Skeletal muscle satellite cell (primary cell): Measurements from ENCODE around the gene SCN7A.

Experiments
- H3K27me3 ChIP-seq: 2 replicates; pipeline ENCODE4 v1.7.0; 2013; ENCODE audit warnings: low read length; ENCODE audit not compliant: control insufficient read depth, insufficient read depth
- H3K36me3 ChIP-seq: 2 replicates; pipeline ENCODE4 v1.7.0; 2013; ENCODE audit warnings: mild to moderate bottlenecking, control low read depth, low read length; ENCODE audit not compliant: insufficient read depth
- H3K4me1 ChIP-seq: 2 replicates; pipeline ENCODE4 v1.7.0; 2013; ENCODE audit warnings: low read length; ENCODE audit not compliant: control insufficient read depth, insufficient read depth
- H3K4me2 ChIP-seq: 2 replicates; pipeline ENCODE4 v1.7.0; 2013; ENCODE audit warnings: mild to moderate bottlenecking, low read length
- H3K4me3 ChIP-seq: 2 replicates; pipeline ENCODE4 v1.7.0; 2013; ENCODE audit warnings: low read length
- H3K9ac ChIP-seq: 2 replicates; pipeline ENCODE4 v1.7.0; 2013; ENCODE audit warnings: mild to moderate bottlenecking, low read depth, low read length, moderate library complexity
- H3K9me3 ChIP-seq: replicated peaks from 2 replicates; pipeline ENCODE4 v1.7.0; 2013; ENCODE audit warnings: mild to moderate bottlenecking, control low read depth, low read length

SCN7A gene

GRCh38 chr2:166449439-166449838 is 44.6 kb downstream of the SCN7A start:
- Histone ChIP-seq H3K36me3 (no peaks in the 10 kb centered on the region), H3K4me2 (no peak overlapping the region), H3K4me3 (no peak overlapping the region), H3K27me3 (no peaks in the 10 kb centered on the region), H3K9ac (no peak overlapping the region), H3K9me3 (no peaks in the 10 kb centered on the region), H3K4me1 (peaks cover 6% of the 10 kb centered on the region)

- H3K4me2 ChIP-seq: no peak overlapping the region
- H3K4me3 ChIP-seq: no peak overlapping the region
- no peak overlapping the region for H3K9ac ChIP-seq
- H3K4me1 ChIP-seq: peaks cover 6% of the 10 kb centered on the region
- H3K9me3 ChIP-seq: no peaks in the 10 kb centered on the region
- H3K27me3 ChIP-seq: no peaks in the 10 kb centered on the region
- no peaks in the 10 kb centered on the region for H3K36me3 ChIP-seq
Measured at GRCh38 chr2:166448106-166448505, 45.9 kb downstream of the SCN7A start.

GRCh38 chr2:166444306-166444705 is 49.7 kb downstream of the SCN7A start:
- H3K36me3 ChIP-seq: no peaks in the 10 kb centered on the region
- H3K9ac ChIP-seq: no peak overlapping the region
- H3K4me1 ChIP-seq: no peaks in the 10 kb centered on the region
- H3K4me2 ChIP-seq: no peak overlapping the region
- no peaks in the 10 kb centered on the region for H3K9me3 ChIP-seq
- H3K4me3 ChIP-seq: no peak overlapping the region
- no peaks in the 10 kb centered on the region for H3K27me3 ChIP-seq

- Histone ChIP-seq H3K9me3 (no peaks in the 10 kb centered on the region), H3K27me3 (no peaks in the 10 kb centered on the region), H3K4me1 (no peaks in the 10 kb centered on the region), H3K36me3 (no peaks in the 10 kb centered on the region), H3K4me3 (no peak overlapping the region), H3K9ac (no peak overlapping the region), H3K4me2 (no peak overlapping the region)
Measured at GRCh38 chr2:166440313-166440712, 53.7 kb downstream of the SCN7A start.

GRCh38 chr2:166439078-166439477 is 55.0 kb downstream of the SCN7A start:
- H3K9me3 ChIP-seq: no peaks in the 10 kb centered on the region
- H3K4me3 ChIP-seq: no peak overlapping the region
- no peak overlapping the region for H3K4me2 ChIP-seq
- no peaks in the 10 kb centered on the region for H3K4me1 ChIP-seq
- no peak overlapping the region for H3K9ac ChIP-seq
- H3K36me3 ChIP-seq: no peaks in the 10 kb centered on the region
- H3K27me3 ChIP-seq: no peaks in the 10 kb centered on the region

- Histone ChIP-seq H3K4me2 (no peak overlapping the region), H3K9me3 (no peaks in the 10 kb centered on the region), H3K27me3 (no peaks in the 10 kb centered on the region), H3K4me1 (no peaks in the 10 kb centered on the region), H3K4me3 (no peak overlapping the region), H3K36me3 (no peaks in the 10 kb centered on the region), H3K9ac (no peak overlapping the region)
Measured at GRCh38 chr2:166436976-166437375, 57.1 kb downstream of the SCN7A start.

GRCh38 chr2:166436189-166436588 is 57.9 kb downstream of the SCN7A start:
- Histone ChIP-seq H3K4me2 (no peak overlapping the region), H3K9ac (no peak overlapping the region), H3K27me3 (no peaks in the 10 kb centered on the region), H3K4me1 (no peaks in the 10 kb centered on the region), H3K9me3 (no peaks in the 10 kb centered on the region), H3K36me3 (no peaks in the 10 kb centered on the region), H3K4me3 (no peak overlapping the region)

GRCh38 chr2:166434491-166434890 is 59.6 kb downstream of the SCN7A start:
- no peaks in the 10 kb centered on the region for H3K36me3 ChIP-seq
- no peaks in the 10 kb centered on the region for H3K27me3 ChIP-seq
- no peak overlapping the region for H3K4me3 ChIP-seq
- H3K9ac ChIP-seq: no peak overlapping the region
- H3K4me2 ChIP-seq: no peak overlapping the region
- H3K4me1 ChIP-seq: no peaks in the 10 kb centered on the region
- no peaks in the 10 kb centered on the region for H3K9me3 ChIP-seq

- no peak overlapping the region for H3K4me3 ChIP-seq
Measured at GRCh38 chr2:166433457-166433856, 60.6 kb downstream of the SCN7A start.

GRCh38 chr2:166432331-166432730 is 61.7 kb downstream of the SCN7A start:
- H3K9ac ChIP-seq: no peak overlapping the region
- no peaks in the 10 kb centered on the region for H3K9me3 ChIP-seq
- H3K36me3 ChIP-seq: no peaks in the 10 kb centered on the region
- no peak overlapping the region for H3K4me3 ChIP-seq
- H3K27me3 ChIP-seq: no peaks in the 10 kb centered on the region
- no peak overlapping the region for H3K4me2 ChIP-seq
- no peaks in the 10 kb centered on the region for H3K4me1 ChIP-seq

More at GRCh38 chr2:166433457-166433856, 60.6 kb downstream of the SCN7A start:
- H3K9me3 ChIP-seq: no peaks in the 10 kb centered on the region
- H3K36me3 ChIP-seq: no peaks in the 10 kb centered on the region
- no peaks in the 10 kb centered on the region for H3K27me3 ChIP-seq
- no peak overlapping the region for H3K9ac ChIP-seq
- H3K4me1 ChIP-seq: no peaks in the 10 kb centered on the region
- H3K4me2 ChIP-seq: no peak overlapping the region

- Histone ChIP-seq H3K4me3 (no peak overlapping the region), H3K9ac (no peak overlapping the region), H3K36me3 (no peaks in the 10 kb centered on the region), H3K9me3 (no peaks in the 10 kb centered on the region), H3K27me3 (no peaks in the 10 kb centered on the region), H3K4me1 (no peaks in the 10 kb centered on the region), H3K4me2 (no peak overlapping the region)
Measured at GRCh38 chr2:166424841-166425240, 69.2 kb downstream of the SCN7A start.

GRCh38 chr2:166419616-166419934 is 74.5 kb downstream of the SCN7A start:
- no peak overlapping the region for H3K4me2 ChIP-seq
- H3K4me1 ChIP-seq: no peaks in the 10 kb centered on the region
- H3K4me3 ChIP-seq: no peak overlapping the region
- no peak overlapping the region for H3K9ac ChIP-seq
- H3K9me3 ChIP-seq: no peaks in the 10 kb centered on the region
- no peaks in the 10 kb centered on the region for H3K36me3 ChIP-seq
- H3K27me3 ChIP-seq: no peaks in the 10 kb centered on the region
